Spleen (tissue), 11 donors: Measurements from ENCODE around the gene ASGR2. TPM values are rescaled to one million over a fixed set of nuclear protein-coding genes. Genes with fewer than 3 reads are reported as not detected.
"Not testable (repeated sequence)": the region's sequence is repeated elsewhere in the genome, so short reads cannot be mapped to it uniquely, and the experiment has no call there.

Source experiments
- DNase-seq: peaks from one replicate; pipeline ENCODE4 v3.0.0-alpha.2; 2020
- H3K27ac ChIP-seq, 8 donors: fragments of 200-600 bp; sonication (generic) in 7 of 8; 1 replicate in 4 of 8; 2 replicates in 4 of 8; pipeline versions ENCODE4 v1.5.0 to v1.8.0; 2016 to 2021; ENCODE audit warnings: inconsistent platforms in 4 of 8, mild to moderate bottlenecking in 4 of 8, moderate library complexity in 1 of 8
- H3K27me3 ChIP-seq, 7 donors: fragments of 200-600 bp; sonication (generic) in 6 of 7; replicated peaks in 1 of 7; 1 replicate in 4 of 7; 2 replicates in 3 of 7; pipeline versions ENCODE4 v1.5.0 to v1.8.0; 2016 to 2021; ENCODE audit warnings: inconsistent platforms in 3 of 7, mild to moderate bottlenecking in 1 of 7
- H3K36me3 ChIP-seq, 6 donors: fragments of 200-600 bp; sonication (generic) in 5 of 6; 1 replicate in 4 of 6; 2 replicates in 2 of 6; pipeline versions ENCODE4 v1.5.0 to v1.8.0; 2016 to 2021; ENCODE audit warnings: inconsistent platforms in 2 of 6
- H3K4me1 ChIP-seq, 6 donors: fragments of 200-600 bp; sonication (generic) in 5 of 6; 1 replicate in 3 of 6; 2 replicates in 3 of 6; pipeline versions ENCODE4 v1.5.0 to v1.8.0; 2016 to 2021; ENCODE audit warnings: inconsistent platforms in 3 of 6
- H3K4me3 ChIP-seq, 8 donors: fragments of 200-600 bp; sonication (generic) in 7 of 8; 1 replicate in 4 of 8; 2 replicates in 4 of 8; pipeline versions ENCODE4 v1.5.0 to v1.8.0; 2016 to 2021; ENCODE audit warnings: inconsistent platforms in 4 of 8, mild to moderate bottlenecking in 4 of 8, moderate library complexity in 2 of 8
- H3K9me3 ChIP-seq, 8 donors: fragments of 200-600 bp; sonication (generic) in 7 of 8; 1 replicate in 4 of 8; 2 replicates in 4 of 8; pipeline versions ENCODE4 v1.5.0 to v1.8.0; 2016 to 2021; ENCODE audit warnings: inconsistent platforms in 4 of 8
- POLR2A ChIP-seq, 3 donors: fragments of 450-650 bp; IDR thresholded peaks; one replicate each; pipeline ENCODE4 v1.5.1; 2017; ENCODE audit warnings: antibody characterized with exemption in 3 of 3, mild to moderate bottlenecking in 1 of 3
- POLR2AphosphoS5 ChIP-seq, 3 donors: sonication (generic); formaldehyde crosslinking; IDR thresholded peaks; one replicate each; pipeline ENCODE4 v1.5.1; 2017; ENCODE audit warnings: antibody characterized with exemption in 3 of 3
- WGBS, 5 donors: extraction: QIAGEN DNeasy Blood & Tissue Kit in 3 of 5; methylation state at CpG; one replicate each; pipeline versions ENCODE4 v1.1.5 to v1.1.7; 2013 to 2018; 5-methylcytosine and 5-hydroxymethylcytosine counted together
- intact Hi-C: fragments of 100-400 bp; cut with DNase I; formaldehyde crosslinking; loops from one replicate; pipeline ENCODE4 v1.15.0; 2023; ENCODE audit warnings: low total_unique reads
- polyA plus RNA-seq, 3 donors: library from polyadenylated mRNA; stranded (reverse); fragments of 200-250 nt; gene quantifications; one replicate each; pipeline ENCODE4 v1.2.1, GENCODE V29; 2013
- total RNA-seq, 7 donors: library from RNA; depleted of rRNA in 3 of 7; stranded (reverse); fragments of >200 nt in 3 of 7; fragmentation: NEBNext Ultra II Directional in 4 of 7; extraction: Animal tissue kit (Norgen Biotek cat#: 25700) in 4 of 7; gene quantifications; one replicate each; pipeline versions ENCODE4 v1.1.0 to v1.2.1, GENCODE V29; 2016 to 2021
- TF ChIP-seq, protein P1 (sequence below), 11 experiments: fragments of 200-600 bp in 7 of 11; fragments of 450-650 bp in 4 of 11; sonication (generic) in 4 of 11; IDR thresholded peaks in 8 of 11; conservative IDR thresholded peaks in 3 of 11; 1 replicate in 7 of 11; 2 replicates in 4 of 11; pipeline versions ENCODE4 v1.4.0 to v1.8.0; 2016 to 2021; ENCODE audit warnings: antibody characterized with exemption in 11 of 11, inconsistent platforms in 4 of 11, mild to moderate bottlenecking in 1 of 11
- donor health status: healthy with polysubstance abuse.
- donor health status: DM: no; HTN: no; CAD: no; lungs with moderate emphysema.
- donor health status: DM: no; HTN: no; CAD: no.
- donor health status: Bipolar disorder and iron deficiency.
- donor health status: healthy.
- donor health status: DM: no; HTN: no; CAD: no.
- donor health status: DM: yes; HTN: yes; CAD: no.

Gene ASGR2
- total and polyA plus RNA-seq, 10 donors: 2.3 to 35.1 (median 6.3) TPM; not detected in 1

DNA sequence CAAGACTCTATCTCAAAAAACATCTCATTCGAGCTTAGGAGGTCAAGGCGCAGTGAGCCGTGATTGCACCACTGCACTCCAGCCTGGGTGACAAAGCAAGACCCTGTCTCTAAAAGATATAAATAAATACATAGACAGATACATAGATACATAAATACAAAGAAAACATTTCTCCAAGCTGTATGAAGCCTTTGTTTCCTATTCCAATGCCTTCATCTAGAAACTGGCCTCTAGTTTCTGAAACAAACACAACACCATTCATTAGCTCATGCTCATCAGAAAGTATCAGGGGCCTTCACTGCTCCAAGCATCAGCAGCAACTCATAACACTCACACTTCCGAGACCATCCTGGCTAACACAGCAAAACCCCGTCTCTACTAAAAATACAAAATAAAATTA, 10.3 kb upstream of the ASGR2 start:
- DNase-seq: no peak
- TF ChIP-seq POLR2A (IDR thresholded peaks at IDR 0.05) (no peak), POLR2AphosphoS5 (IDR thresholded peaks at IDR 0.05) (no peak)
- Histone ChIP-seq H3K9me3 (no peaks in the 10 kb centered on the region), H3K27me3 (peaks cover 0 to 22% (median 0%) of the 10 kb centered on the region in 7 donors), H3K4me3 (no peak overlapping the region), H3K27ac (no peak overlapping the region), H3K36me3 (no peaks in the 10 kb centered on the region), H3K4me1 (peaks cover 0 to 31% (median 10%) of the 10 kb centered on the region in 6 donors)
- WGBS, 5 donors: 82 to 92% (median 87%) methylated on average over 5 of the region's 5 CpGs
- intact Hi-C loops: no loop called here

DNA sequence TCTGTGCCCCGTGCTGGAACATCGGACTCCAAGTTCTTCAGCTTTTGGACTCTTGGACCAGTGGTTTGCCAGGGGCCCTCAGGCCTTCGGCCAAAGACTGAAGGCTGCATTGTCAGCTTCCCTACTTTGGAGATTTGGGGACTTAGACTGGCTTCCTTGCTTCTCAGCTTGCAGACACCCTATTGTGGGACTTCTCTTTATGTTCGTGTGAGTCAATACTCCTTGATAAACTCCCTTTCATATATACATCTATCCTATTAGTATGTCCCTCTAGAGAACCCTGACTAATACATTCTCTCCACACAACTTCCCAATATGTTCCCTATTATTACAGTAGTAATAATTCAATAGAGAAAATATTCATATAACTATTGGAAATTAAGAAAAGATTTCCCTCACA, 9.2 kb upstream of the ASGR2 start:
- Histone ChIP-seq H3K27ac (no peak overlapping the region), H3K36me3 (no peaks in the 10 kb centered on the region), H3K4me1 (peaks cover 0 to 27% (median 10%) of the 10 kb centered on the region in 6 donors), H3K4me3 (no peak overlapping the region), H3K27me3 (peaks cover 0 to 26% (median 0%) of the 10 kb centered on the region in 7 donors), H3K9me3 (no peaks in the 10 kb centered on the region)
- WGBS, 5 donors: 83 to 92% (median 85%) methylated on average over 4 of the region's 4 CpGs
- intact Hi-C loops: no loop called here
- no peak for DNase-seq
- TF ChIP-seq, protein P1, sequence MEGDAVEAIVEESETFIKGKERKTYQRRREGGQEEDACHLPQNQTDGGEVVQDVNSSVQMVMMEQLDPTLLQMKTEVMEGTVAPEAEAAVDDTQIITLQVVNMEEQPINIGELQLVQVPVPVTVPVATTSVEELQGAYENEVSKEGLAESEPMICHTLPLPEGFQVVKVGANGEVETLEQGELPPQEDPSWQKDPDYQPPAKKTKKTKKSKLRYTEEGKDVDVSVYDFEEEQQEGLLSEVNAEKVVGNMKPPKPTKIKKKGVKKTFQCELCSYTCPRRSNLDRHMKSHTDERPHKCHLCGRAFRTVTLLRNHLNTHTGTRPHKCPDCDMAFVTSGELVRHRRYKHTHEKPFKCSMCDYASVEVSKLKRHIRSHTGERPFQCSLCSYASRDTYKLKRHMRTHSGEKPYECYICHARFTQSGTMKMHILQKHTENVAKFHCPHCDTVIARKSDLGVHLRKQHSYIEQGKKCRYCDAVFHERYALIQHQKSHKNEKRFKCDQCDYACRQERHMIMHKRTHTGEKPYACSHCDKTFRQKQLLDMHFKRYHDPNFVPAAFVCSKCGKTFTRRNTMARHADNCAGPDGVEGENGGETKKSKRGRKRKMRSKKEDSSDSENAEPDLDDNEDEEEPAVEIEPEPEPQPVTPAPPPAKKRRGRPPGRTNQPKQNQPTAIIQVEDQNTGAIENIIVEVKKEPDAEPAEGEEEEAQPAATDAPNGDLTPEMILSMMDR (IDR thresholded peaks at IDR 0.05 in 8 of 11, conservative IDR thresholded peaks at IDR 0.05 in 3 of 11): no peak
- TF ChIP-seq POLR2AphosphoS5 (IDR thresholded peaks at IDR 0.05) (no peak), POLR2A (IDR thresholded peaks at IDR 0.05) (no peak)

DNA sequence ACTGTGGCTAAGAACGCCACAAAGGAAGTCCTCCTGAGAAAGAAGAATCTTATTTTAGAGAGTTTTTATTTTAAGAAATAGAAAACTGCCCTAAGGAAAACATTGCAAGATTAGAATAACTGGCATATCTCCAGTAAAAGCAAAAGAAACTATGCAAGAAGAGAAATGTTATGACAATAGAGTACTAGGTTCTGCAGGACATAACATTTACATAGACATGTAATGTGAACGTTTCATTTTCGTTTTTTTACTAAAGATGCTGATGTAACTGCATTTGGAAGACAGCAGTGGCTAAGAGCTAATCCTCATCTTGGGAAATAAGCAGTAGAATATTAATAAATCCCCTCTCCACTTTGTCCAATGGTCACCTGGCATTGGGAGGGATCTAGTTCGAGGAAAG, 7.8 kb upstream of the ASGR2 start:
- no peak for DNase-seq
- H3K27ac ChIP-seq: peak overlapping the region in 3 of 8 donors; percentile 74 to 79 (median 76)
- TF ChIP-seq, protein P1 (IDR thresholded peaks at IDR 0.05 in 8 of 11, conservative IDR thresholded peaks at IDR 0.05 in 3 of 11): no peak
- no peak for TF ChIP-seq POLR2AphosphoS5 (IDR thresholded peaks at IDR 0.05)
- TF ChIP-seq POLR2A (IDR thresholded peaks at IDR 0.05): no peak
- H3K27me3 ChIP-seq: peaks cover 0 to 26% (median 0%) of the 10 kb centered on the region in 7 donors
- intact Hi-C loops: no loop called here
- peaks cover 0 to 27% (median 10%) of the 10 kb centered on the region in 6 donors for H3K4me1 ChIP-seq
- peaks cover 0 to under 1% (median 0%) of the 10 kb centered on the region in 8 donors for H3K9me3 ChIP-seq
- H3K36me3 ChIP-seq: no peaks in the 10 kb centered on the region
- no peak overlapping the region for H3K4me3 ChIP-seq
- 32 to 48% (median 39%) methylated on average over 4 of the region's 4 CpGs for WGBS, 5 donors

DNA sequence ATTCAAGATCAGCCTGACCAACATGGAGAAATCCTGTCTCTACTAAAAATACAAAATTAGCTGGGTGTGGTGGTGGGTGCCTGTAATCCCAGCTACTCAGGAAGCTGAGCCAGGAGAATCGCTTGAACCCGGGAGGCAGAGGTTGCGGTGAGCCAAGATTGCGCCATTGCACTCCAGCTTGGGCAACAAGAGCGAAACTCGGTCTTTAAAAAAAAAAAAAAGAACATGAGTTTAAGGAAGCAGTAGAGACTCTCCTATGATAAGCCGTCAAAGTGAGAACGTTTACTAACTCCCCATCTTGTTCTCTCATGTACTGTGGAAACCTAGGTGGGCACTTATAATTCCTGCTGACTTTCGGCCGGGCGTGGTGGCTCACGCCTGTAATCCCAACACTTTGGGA, 6.0 kb upstream of the ASGR2 start:
- peak; percentile 59 for DNase-seq
- peaks cover 0 to 26% (median 0%) of the 10 kb centered on the region in 7 donors for H3K27me3 ChIP-seq
- peak overlapping the region in 4 of 8 donors; percentile 7 to 79 (median 75) for H3K27ac ChIP-seq
- H3K36me3 ChIP-seq, intact Hi-C loops, H3K4me3 ChIP-seq, H3K9me3 ChIP-seq: not testable (repeated sequence)
- H3K4me1 ChIP-seq: peaks cover 0 to 32% (median 10%) of the 10 kb centered on the region in 6 donors
- WGBS, 5 donors: 48 to 76% (median 63%) methylated on average over 12 of the region's 12 CpGs
- TF ChIP-seq POLR2AphosphoS5 (IDR thresholded peaks at IDR 0.05): peak in 1 of 3 donors; percentile 20

DNA sequence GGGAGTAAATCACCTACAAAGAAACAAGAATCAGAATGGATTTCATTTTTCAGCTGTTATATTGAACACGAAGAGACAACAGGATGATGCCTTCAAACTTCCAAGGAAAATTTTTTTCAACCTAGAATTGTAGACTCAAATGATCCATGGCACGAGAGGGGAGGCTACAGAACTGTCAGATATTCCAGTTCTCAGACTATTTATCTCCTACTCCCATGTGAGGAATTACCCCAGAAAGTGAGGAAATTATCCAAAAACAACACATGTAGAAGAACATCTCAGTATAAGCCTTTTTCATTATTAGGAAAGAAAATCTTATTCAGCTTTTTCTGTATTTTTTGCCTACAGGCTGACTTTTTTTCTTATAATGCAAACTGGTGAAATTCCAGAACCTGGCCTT, 5.5 kb upstream of the ASGR2 start:
- Histone ChIP-seq H3K27me3 (peaks cover 0 to 26% (median 0%) of the 10 kb centered on the region in 7 donors), H3K36me3 (no peaks in the 10 kb centered on the region), H3K4me1 (peaks cover 0 to 37% (median 10%) of the 10 kb centered on the region in 6 donors), H3K9me3 (peaks cover 0 to 3% (median 0%) of the 10 kb centered on the region in 8 donors), H3K27ac (peak overlapping the region in 2 of 8 donors; percentile 76 to 79), H3K4me3 (no peak overlapping the region)
- no peak for DNase-seq
- intact Hi-C loops: no loop called here
- 61 to 85% (median 75%) methylated on average over 2 of the region's 2 CpGs for WGBS, 5 donors
- TF ChIP-seq, protein P1 (IDR thresholded peaks at IDR 0.05 in 8 of 11, conservative IDR thresholded peaks at IDR 0.05 in 3 of 11): no peak
- TF ChIP-seq POLR2A (IDR thresholded peaks at IDR 0.05): no peak
- TF ChIP-seq POLR2AphosphoS5 (IDR thresholded peaks at IDR 0.05): no peak
